Stimulated activated CD4-positive, alpha-beta T cell treated with anti-CD3 and anti-CD28 coated beads, Interleukin-4, amount 100 ng/mL, for 48 hours (primary cell): ENCODE data around the gene SLCO2A1.

Source experiments
- DNase-seq, 2 donors: peaks; one replicate each; pipeline ENCODE4 v3.0.0-alpha.2; 2020; ENCODE audit warnings: low read depth in 2 of 2

The SLCO2A1 gene

DNA sequence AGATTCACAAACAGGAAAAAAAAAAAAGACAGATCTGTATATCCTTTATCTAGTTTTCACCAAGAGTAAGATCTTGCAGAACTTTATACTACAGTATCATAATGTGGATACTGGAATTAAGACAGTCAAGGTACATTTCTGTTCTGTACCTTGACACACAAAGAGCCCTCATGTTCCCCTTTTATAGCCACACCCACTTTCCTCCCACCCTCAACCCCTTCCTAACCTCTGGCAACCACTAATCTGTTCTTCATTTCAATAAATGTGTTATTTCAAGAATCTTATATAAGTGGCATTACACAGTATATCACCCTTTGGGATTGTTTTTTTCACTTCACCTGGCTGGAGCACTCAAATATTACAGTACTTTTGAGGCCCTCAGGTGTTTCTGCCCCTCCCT lies 130.4 kb downstream of the SLCO2A1 start:
- DNase-seq, result no peak

DNA sequence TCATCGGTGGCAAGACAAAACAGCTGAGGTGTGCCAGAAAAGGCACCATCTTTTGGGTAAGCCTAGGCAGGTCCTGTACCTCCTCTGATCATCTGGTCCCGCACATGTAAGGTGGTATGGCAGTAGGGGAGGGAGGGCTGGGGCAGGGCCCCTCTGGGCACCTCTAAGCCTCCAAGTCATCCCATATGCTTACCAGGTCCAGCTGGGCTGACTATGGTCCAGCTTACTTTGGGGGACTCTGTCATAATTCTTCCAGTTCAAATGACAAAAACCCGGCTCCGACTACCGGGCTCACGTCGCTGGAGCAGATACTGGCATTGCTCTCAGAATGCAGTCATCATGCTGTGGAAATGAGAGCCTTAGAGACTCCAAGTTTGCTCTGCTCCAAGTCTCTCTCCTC lies 132.2 kb downstream of the SLCO2A1 start:
- DNase-seq, result no peak

DNA sequence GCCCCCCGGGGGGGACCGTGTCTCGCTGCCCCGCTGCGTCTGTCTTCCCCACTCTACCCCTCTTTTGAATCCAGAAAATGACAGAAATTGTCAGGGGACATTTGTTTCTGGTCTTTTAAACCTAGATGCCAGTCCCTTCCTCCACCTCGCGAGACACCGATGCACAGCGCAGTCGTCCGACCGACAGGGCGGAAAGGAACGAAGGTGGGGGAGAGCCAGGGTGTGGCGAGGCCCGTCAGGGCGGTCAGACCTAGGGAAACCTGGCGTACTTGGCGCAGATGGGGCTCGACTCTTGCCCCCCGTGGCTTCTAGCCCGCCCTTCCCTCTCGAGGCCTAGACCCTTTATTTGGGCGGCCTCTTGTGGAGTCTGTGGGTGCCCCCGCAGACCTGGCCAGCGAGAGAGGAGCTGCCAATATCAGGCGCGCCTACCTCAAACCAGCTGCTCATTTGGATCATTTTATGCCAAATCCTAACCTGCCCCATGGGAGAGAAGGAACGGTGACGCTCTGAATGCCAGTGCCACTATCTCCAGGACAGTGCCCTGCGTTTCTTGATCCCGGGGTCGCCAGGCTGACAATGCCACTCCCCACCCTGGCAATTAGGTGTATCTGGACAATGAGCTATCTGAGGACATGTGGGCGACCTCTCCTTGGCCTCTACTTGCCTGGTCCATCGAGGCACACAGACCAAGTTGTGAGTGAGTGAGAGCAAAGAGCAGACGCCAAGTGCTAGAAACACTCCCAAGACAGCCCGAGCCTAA lies 133.5 kb downstream of the SLCO2A1 start:
- no peak for DNase-seq

DNA sequence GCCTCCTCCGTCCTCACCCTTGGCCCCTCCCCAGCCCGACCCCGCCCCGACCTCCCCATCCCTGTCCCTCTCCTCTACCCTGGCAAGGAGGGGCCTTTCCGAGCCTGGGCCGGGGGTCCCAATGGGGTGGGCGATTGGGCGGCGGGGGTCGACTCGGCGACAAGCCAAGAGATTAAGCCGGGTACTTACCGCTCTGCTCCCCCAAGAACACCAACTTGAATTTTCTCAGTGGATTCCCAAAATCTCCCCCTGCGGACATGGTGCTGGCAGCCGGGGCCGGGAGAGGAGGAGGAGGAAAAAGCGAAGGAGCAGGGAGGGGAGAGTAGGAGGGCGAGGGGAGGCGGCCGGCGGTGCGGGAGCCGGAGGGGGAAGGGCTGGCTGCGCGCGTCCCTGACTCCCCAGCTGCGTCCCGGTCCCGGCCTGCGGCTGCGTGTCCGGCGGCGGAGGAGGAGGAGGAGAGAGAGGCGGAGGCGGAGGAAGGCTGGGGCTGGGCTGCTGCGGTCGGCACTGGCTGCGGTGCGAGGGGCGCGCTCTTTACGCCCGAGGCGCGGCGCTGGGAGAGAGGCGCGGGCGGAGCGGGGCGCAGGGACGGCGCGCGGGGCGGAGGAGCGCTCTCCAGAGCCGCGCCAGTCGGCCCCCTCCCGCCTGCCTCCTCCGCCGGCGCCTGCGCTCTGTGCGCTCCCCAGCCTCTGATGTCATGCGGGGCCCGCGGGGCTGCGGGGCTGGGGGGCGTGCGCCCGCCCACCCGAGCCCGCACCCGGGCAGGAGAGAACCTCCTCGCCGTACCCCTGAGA lies 134.3 kb downstream of the SLCO2A1 start, which contains the start of gene RAB6B:
TSS of gene RAB6B (minus strand) at position 675 of the 794 bp plus-strand sequence. CDS start at position 259, 416 bp downstream.
- no peak for DNase-seq

DNA sequence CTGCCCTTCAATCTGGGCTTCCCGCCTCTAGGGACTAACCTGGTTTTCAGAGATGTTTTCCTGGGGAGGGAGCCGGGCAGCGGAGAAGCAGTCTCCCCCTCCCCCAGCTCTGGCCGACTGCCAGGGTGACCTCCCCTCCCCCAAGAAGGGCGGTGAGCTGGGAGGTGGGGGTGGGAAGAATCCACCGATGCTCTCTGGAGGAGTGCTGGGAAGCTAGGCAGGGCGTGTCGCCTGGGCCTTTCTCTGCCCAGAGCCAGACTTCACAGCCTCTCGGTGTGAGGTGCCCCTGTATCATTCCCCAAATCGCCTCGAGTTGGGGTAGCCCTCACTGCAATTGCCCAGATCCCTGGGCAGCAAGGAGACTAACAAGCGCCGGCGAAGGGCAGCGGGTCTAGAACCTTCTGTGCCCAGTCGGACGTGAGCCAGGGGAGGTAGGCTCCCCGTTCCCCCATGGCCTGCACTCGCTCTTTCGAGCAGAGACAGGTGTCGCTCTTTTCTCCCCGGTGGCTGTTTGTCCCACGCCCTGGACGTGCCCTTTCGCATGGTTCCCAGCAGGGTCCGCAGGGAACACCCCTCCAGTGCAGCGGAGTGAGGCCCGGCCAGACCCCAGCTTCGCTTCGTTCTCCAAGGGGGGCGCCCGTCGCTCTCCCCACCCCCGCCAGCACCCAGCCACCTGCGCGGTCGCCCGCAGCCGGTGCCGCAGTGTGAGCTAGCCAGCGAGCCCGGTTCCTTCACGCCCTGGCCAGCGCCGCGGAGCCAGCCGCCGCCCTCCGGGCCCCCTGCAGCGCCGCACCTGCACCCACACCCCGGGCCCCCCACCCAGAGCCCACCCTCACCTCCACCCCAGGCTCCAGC lies 135.1 kb downstream of the SLCO2A1 start:
- no peak for DNase-seq

DNA sequence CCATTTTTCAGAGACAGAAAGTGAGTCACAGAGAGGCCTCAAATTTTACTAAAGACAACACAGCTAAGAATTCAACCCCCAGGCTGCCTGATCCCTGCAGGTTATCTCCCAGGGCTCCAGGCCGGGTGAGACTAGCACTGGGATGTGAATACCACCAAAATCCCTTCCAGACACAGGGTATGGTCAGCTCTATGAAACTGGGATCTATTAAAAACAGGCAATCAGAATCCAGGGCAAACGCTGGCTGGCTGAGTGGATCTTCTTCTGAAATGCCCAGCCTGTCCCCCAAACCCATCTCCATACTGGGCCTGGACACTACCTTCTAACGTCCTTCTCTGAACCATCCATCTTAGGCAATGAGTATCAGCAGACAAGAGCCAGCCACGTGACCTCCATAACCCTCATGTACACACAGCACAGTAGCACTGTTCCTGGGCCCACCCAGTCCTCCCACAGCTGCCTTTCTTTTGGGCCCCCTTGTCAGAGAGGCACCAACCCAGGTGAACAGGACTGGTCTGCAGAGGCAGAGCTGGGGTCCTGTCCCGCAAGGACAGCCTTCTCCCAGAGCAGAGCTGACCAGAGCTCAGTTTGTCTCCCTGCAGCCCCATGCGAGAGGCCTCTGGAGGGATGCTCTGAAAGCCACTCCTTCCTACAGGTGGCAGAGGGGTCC lies 135.9 kb downstream of the SLCO2A1 start:
- DNase-seq, result no peak

DNA sequence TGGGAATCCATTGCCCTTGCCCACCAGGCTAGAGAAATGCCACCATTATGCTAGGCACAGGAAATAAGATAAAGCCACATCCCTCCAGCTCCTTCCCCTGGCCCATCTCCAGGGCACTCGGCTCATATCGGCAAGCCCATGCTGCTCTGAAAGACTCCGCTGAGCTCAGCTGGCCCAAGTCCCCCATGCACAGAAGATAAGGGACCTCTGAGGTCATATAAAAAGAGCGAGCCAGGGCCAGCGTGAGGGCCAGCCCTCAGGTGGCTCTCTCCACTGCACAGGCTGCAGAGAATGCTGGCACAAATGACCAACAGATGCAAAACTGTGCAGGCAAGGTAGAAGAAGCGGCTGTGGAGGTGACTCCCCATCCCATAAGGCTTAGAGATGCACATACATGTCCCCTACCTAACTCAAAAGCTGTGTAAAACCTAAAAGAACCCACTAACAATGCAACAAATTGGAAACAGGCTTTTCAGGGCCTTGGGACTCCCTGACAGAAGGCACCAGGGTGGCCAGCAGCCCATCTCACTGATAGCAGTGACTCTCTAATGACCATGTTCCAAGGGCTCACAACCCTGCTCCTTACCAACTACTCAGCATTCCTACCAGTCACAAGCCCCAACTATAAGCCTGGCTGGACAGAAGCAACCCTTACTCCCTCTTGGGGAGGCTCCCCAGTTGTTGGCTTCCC lies 137.0 kb downstream of the SLCO2A1 start:
- DNase-seq, result no peak

DNA sequence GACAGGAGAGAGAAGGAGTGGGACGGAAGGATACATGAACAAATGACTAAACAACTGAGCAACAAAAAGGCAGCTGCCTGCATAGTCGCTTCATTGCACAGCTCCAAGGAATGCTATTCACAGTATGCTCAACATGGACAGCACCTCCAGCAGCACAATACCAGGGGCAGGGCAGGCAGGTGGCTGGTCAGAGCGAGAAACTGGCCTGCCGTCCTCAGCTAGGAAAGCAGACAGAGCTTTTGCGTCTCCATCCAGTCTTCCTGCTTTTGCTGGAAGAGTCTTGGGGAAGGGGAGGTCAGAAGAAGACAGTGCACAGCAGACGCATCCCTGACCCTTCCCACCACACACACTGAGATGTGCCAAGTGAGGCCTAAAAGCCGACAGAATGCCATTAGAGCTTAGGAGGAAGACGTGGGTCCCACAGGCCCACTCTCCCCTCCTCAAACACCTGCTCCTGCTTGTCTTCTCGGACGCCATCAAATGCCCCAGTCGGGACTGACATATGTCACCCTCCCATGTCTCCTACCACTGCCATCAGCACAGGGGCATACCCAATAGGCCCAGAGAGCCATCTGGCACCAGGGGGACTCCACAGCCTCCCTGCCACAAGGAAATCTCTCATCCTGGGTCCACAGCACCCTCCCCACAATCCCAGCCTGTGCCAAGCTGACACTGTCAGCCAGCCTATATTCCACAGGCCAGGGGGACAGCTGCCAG lies 137.9 kb downstream of the SLCO2A1 start:
- DNase-seq, result no peak

DNA sequence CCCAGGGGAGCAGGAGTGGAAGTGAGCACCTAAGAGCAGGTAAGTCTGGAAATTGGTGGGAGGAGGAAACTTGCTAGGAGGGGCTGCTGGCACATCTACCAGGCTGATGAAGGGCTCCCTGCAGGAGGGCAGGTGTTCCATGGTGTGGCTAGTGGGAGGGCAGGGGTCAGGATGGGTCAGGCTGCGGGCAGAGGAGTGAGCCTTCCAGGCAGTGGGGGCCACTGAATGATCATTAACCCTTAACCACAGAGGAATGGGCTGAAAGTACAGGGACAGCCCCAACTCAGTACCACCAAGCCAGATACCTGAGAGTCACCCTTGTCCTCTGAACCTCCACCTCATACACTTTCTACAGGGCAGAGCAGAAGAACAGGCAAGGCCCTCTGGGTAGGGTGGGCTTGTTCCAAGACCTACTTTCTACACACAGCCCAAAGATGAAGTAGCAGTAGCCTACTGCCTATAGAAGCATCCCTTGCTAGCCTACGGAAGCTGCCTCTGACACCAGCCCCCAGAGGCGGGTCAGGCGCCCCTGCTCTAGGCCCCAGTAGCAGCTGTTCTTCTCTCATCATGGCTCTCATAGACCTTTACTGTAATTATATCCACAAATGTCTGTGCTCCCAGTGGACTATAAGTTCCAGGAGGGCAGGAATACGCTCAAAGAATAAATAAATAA lies 138.6 kb downstream of the SLCO2A1 start:
- DNase-seq, result no peak

DNA sequence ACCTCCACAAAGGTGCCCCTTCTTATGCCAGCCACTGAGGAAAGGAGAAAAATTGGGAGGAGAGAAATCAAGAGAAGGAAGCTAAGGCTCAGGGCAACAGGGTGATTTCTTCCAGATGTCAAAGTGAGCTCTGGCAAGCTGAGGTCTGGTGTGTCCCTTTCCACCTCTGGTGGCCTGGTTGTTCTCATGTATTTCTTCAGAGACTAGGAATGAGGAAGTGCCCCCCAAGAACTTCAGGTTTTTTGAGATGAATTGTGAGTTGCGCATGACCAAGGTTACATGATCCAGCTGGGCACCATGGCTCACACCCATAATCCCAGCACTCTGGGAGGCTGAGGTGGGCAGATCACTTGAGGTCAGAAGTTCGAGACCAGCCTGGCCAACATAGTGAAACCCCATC lies 139.7 kb downstream of the SLCO2A1 start:
- DNase-seq, result no peak

DNA sequence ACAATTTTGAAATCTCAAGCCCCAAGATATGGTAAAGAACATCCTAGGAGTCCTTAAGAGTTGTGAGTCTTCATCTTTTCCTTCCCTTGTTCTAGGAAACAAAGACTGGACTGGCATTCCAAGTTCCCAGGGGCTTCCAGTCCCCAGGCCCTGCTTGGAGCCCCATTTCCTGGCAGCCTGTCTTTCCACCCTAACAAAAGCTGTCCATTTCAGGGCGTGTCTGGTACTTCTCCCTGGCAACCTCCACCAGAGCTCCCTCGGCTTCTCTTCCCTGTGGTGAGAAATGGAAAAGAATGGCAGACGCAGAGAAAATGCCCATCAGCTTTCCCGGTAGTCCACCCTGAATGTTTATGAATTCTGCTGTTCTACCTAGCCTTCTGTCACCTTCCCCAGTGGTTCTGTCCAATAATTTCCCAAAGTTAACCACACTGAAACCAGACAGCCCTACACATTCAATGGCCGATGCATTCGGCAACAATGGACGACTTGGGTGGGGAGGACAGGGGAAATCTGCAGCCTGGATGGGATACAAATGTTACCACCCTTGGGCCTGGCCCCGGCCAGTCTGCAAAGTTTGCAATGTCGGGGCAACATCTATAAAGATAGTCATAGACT lies 140.9 kb downstream of the SLCO2A1 start:
- DNase-seq, result no peak

DNA sequence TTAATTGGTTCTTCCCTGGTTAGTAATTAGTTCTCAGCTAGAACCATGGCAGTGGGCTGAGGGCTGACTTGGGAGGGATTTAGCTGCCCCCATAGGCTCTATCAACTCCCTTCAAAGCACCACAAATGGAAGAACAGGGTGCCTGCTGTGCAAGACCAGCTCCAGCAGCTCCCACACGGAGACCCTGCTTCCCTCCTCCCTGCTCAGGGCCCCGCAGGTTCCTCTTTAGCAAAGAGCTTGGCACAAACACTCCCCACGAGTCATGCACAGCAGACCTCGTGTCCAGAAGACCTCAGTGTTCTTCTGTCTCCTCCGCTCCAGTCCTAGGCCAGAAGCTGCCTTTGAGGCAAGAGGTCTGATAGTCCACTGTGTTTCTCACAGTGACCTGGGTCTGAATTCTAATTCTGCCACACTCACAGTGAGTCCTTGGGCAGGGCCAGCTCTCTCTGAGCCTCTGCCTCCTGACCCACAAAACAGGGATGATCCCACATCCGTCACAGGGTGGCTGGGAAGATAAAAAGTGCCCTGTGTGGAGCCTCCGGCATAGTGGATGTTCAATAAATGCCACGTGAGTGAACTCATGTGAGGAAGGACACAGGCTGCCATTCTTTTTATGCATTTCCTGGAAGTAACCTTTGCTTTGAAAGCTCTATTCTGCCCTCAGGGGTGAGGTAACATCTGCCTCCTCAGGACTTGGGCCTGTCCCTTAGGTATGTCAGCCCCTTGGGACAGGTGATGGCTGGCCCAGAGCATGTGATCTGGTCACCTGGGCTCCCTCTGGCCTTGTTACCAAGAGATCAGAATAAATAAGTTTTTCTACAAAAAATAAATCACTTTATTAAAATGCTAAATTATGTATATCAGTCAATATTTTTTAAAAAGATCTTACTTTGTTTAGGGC lies 141.7 kb downstream of the SLCO2A1 start:
- no peak for DNase-seq

DNA sequence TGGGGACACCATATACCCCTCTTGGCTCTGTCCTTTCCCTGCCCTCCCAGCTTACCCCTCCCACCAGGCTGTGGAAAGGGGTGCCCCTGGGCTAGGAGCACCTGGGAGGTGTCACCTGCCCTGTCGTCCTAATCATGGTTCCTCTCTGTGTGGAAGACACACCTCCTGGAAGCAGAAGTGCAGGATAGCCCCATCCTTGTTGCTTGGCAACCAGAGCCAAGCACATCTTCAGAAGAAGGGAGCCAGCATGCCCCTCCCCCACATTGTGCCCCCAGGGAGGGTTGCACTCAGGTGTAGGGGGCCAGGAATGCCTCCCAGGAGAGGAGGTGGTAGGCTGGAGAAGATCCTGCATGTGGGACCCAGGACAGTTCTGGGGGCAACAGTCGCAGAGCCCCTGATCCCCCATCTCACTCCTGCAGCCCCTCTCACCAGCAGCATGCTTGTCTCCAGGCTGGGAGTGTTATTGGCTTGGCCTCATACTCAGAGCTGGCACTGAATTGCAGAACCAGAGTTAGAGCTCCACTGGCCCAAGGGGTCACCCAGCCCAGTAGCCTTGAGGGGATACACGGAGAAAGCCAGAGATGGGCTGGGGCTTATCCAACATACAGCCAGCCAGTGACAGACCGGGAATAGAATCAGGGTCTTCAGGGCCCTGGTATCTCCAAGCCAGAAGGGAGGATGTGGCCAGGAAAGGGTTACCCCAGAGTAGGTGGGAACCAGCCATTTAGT lies 142.5 kb downstream of the SLCO2A1 start:
- DNase-seq, result no peak

DNA sequence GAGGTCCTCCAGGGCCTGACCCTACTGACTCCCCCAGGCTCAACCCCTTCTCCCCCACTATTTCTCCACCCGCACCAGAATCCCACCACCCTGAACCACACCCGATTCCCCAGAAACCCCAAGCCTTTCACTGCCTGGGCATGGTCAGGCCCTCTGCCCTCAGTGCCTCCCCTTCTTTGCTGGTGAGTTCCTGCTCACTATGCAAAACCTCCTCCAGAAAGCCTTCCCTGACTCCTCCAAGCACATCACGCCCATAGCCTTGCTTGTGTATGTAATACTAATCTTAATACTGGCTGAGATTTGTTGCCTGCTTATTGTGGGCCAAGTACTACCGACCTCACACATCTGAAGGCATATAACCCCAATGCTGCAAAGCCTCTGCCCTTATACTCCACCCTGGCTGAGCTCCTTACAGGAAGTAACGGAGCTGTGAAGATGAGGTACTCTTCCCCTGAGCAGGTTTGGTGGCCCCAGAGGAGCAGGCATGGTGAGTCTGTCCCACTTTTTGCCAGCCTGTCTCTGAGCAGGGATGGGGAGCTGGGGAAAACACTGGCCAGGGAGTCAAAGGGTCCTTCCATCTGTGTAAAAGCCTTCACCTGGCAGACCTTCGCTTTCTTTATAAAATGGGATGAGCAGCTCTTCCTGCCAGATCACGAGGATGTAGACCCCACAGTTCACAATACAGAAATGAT lies 143.5 kb downstream of the SLCO2A1 start:
- DNase-seq, result no peak

DNA sequence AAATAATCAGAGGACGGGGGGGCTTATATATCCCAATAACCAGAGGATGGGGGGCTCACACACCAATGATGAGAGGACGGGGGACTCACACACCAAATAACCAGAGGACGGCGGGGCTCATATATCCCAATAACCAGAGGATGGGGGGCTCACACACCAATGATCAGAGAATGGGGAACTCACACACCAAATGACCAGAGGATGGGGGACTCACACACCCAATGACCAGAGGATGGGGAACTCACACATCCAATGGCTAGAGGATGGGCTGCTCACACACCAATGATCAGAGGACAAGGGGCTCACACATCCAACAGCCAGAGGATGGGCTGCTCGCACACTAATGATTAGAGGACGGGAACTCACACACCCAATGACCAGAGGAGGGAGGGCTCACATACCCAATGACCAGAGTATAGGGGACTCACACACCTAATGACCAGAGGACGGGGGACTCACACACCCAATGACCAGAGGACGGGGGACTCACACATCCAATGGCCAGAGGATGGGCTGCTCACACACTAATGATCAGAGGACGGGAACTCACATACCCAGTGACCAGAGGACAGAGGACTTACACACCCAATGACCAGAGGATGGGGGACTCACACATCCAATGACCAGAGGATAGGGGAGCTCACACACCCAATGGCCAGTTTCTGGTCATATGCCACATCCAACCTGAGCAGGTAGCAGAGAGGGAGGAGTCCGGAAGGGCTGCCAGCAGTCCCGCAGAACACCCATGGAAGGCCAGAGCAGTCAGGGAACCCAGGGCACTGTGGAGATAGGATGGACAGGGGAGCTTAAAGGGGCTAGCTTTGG lies 144.6 kb downstream of the SLCO2A1 start:
- DNase-seq, result no peak
